Sigmoid colon (tissue), 4 donors: ENCODE data around the gene CTNNA1.

ENCODE experiments used
- CTCF ChIP-seq, 4 experiments: fragments of 450-650 bp in 3 of 4; fragments of 200-600 bp in 1 of 4; IDR thresholded peaks; one replicate each; pipeline ENCODE4 v1.5.1; 2016 to 2019; ENCODE audit warnings: antibody characterized with exemption in 4 of 4, mild to moderate bottlenecking in 3 of 4, moderate library complexity in 2 of 4
- POLR2AphosphoS5 ChIP-seq, 4 donors: sonication (generic); formaldehyde crosslinking; IDR thresholded peaks; one replicate each; pipeline ENCODE4 v1.6.1; 2017; ENCODE audit warnings: antibody characterized with exemption in 4 of 4

DNA sequence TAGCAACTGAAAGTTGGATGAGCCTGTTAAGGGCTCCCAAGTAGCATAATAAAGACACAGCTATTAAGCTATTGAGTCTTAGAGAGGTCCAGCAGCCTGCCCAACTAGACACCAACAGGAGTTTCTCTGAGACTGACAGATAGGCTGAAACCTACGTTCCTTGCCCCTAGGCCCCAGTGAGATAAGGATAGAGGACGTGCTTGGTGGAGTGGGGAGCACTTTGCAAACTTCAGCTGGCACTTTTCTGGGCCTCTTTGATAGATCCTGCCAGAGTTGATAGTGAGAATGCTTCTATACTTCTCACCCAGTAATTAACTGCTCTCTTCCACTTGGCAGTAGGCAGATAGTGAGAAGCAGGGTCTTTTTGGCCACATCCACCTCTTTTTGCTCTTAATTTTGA is 20.8 kb upstream of the CTNNA1 start:
- no peak for TF ChIP-seq CTCF (IDR thresholded peaks at IDR 0.05)
- TF ChIP-seq POLR2AphosphoS5 (IDR thresholded peaks at IDR 0.05), result no peak
